ENCODE results near the gene KPTN.

GRCh38 chr19:47479701-47480503, 4.1 kb downstream of the KPTN start:
- TF ChIP-seq SUZ12 (IDR thresholded peaks at IDR 0.05; ENCODE audit: extremely low read depth, insufficient read depth, insufficient read length) (no peak), ZNF274 (IDR thresholded peaks at IDR 0.05; ENCODE audit: low read depth, low read length) (no peak)
